Esophagus muscularis mucosa (tissue), 4 donors: ENCODE measurements around the gene VEGFC. TPM values are rescaled to one million over a fixed set of nuclear protein-coding genes. Genes with fewer than 3 reads are reported as not detected.

Source experiments
- DNase-seq: peaks from one replicate; pipeline ENCODE4 v3.0.0-alpha.2; 2017; ENCODE audit errors: extremely low spot score
- H3K27ac ChIP-seq, 4 donors: fragments of 200-600 bp; sonication (generic); replicated peaks in 1 of 4; 1 replicate in 3 of 4; 2 replicates in 1 of 4; pipeline ENCODE4 v1.5.1; 2016 to 2019; ENCODE audit warnings: mild to moderate bottlenecking in 1 of 4
- H3K27me3 ChIP-seq, 4 donors: fragments of 200-600 bp; sonication (generic); one replicate each; pipeline versions ENCODE4 v1.5.1 to v1.6.0; 2016 to 2019
- H3K36me3 ChIP-seq, 4 donors: fragments of 200-600 bp; sonication (generic); one replicate each; pipeline ENCODE4 v1.5.1; 2016 to 2019
- H3K4me1 ChIP-seq, 4 donors: fragments of 200-600 bp; sonication (generic); one replicate each; pipeline ENCODE4 v1.5.1; 2016 to 2019
- H3K4me3 ChIP-seq, 4 donors: fragments of 200-600 bp; sonication (generic); 1 replicate in 2 of 4; 2 replicates in 2 of 4; pipeline ENCODE4 v1.5.1; 2016 to 2019; ENCODE audit warnings: mild to moderate bottlenecking in 4 of 4, moderate library complexity in 1 of 4
- H3K9me3 ChIP-seq, 4 donors: fragments of 200-600 bp; sonication (generic); 1 replicate in 3 of 4; 2 replicates in 1 of 4; pipeline ENCODE4 v1.5.1; 2016 to 2019
- EP300 ChIP-seq: sonication (generic); formaldehyde crosslinking; IDR thresholded peaks from one replicate; pipeline ENCODE4 v1.6.1; 2017; ENCODE audit warnings: antibody characterized with exemption
- POLR2A ChIP-seq: fragments of 450-650 bp; IDR thresholded peaks from one replicate; pipeline ENCODE4 v1.6.1; 2017; ENCODE audit warnings: antibody characterized with exemption, moderate library complexity, mild to moderate bottlenecking, low read depth
- POLR2AphosphoS5 ChIP-seq, 2 donors: sonication (generic); formaldehyde crosslinking; IDR thresholded peaks; one replicate each; pipeline ENCODE4 v1.6.1; 2017; ENCODE audit warnings: antibody characterized with exemption in 2 of 2
- WGBS: methylation state at CpG from one replicate; pipeline ENCODE4 v1.1.5; 2018; 5-methylcytosine and 5-hydroxymethylcytosine counted together
- intact Hi-C: fragments of 100-400 bp; cut with DNase I; formaldehyde crosslinking; loops from one replicate; pipeline ENCODE4 v1.15.1; 2023
- total RNA-seq, 4 donors: library from RNA; depleted of rRNA; stranded (reverse); fragments of >200 nt; gene quantifications; one replicate each; pipeline versions ENCODE4 v1.1.0 to v1.2.1, GENCODE V29; 2016
- TF ChIP-seq, protein P1 (sequence below), 3 experiments: fragments of 200-600 bp in 2 of 3; fragments of 450-650 bp in 1 of 3; sonication (generic) in 2 of 3; IDR thresholded peaks; one replicate each; pipeline ENCODE4 v1.5.1; 2017 to 2019; ENCODE audit warnings: antibody characterized with exemption in 3 of 3, mild to moderate bottlenecking in 2 of 3, moderate library complexity in 1 of 3

The VEGFC gene
- total RNA-seq, 4 donors from 2014 or later = 4.2 to 10.3 (median 6.9) TPM

- Histone ChIP-seq H3K4me1 (peaks cover 0 to 10% (median 0%) of the 10 kb centered on the region in 4 donors), H3K27me3 (no peaks in the 10 kb centered on the region), H3K4me3 (no peak overlapping the region), H3K9me3 (no peaks in the 10 kb centered on the region), H3K27ac (no peak overlapping the region), H3K36me3 (no peaks in the 10 kb centered on the region)
- intact Hi-C loops = no loop called here
- TF ChIP-seq, protein P1, sequence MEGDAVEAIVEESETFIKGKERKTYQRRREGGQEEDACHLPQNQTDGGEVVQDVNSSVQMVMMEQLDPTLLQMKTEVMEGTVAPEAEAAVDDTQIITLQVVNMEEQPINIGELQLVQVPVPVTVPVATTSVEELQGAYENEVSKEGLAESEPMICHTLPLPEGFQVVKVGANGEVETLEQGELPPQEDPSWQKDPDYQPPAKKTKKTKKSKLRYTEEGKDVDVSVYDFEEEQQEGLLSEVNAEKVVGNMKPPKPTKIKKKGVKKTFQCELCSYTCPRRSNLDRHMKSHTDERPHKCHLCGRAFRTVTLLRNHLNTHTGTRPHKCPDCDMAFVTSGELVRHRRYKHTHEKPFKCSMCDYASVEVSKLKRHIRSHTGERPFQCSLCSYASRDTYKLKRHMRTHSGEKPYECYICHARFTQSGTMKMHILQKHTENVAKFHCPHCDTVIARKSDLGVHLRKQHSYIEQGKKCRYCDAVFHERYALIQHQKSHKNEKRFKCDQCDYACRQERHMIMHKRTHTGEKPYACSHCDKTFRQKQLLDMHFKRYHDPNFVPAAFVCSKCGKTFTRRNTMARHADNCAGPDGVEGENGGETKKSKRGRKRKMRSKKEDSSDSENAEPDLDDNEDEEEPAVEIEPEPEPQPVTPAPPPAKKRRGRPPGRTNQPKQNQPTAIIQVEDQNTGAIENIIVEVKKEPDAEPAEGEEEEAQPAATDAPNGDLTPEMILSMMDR (IDR thresholded peaks at IDR 0.05) = no peak
- TF ChIP-seq EP300 = no peak
- TF ChIP-seq POLR2A = no peak
- TF ChIP-seq POLR2AphosphoS5 (IDR thresholded peaks at IDR 0.05) = no peak
- DNase-seq = no peak
- WGBS = 94% methylated on average over 2 of the region's 2 CpGs
Observed at GRCh38 chr4:176755001-176755400, 37.7 kb downstream of the VEGFC start.

DNA sequence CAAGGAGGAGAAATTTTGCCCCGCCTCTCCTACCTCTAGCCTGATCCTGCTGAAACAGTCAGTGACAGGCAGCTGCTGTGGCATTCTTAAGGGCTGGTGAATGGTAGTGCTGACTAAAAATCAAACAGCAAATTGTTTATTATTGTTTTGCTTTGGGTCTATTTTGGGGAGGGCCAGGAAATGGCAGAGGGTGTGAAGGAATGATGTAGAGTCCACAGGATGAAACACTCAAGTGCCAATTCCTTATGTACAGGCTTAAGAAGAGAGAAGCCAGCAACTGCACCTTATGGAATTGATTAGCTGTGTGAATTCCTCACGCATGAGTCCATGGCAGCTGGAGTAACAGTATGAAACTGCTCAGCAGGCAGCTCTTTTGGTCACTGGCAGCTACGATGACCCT lies 39.7 kb downstream of the VEGFC start:
- WGBS = 78% methylated on average over 3 of the region's 3 CpGs
- DNase-seq = no peak
- H3K27ac ChIP-seq = no peak overlapping the region
- H3K4me1 ChIP-seq = peaks cover 0 to 10% (median 0%) of the 10 kb centered on the region in 4 donors
- intact Hi-C loops = no loop called here
- no peak overlapping the region for H3K4me3 ChIP-seq
- no peaks in the 10 kb centered on the region for H3K36me3 ChIP-seq
- no peaks in the 10 kb centered on the region for H3K9me3 ChIP-seq
- H3K27me3 ChIP-seq = no peaks in the 10 kb centered on the region
- TF ChIP-seq, protein P1 (IDR thresholded peaks at IDR 0.05) = no peak
- no peak for TF ChIP-seq POLR2A
- no peak for TF ChIP-seq POLR2AphosphoS5 (IDR thresholded peaks at IDR 0.05)
- TF ChIP-seq EP300 = no peak

- TF ChIP-seq POLR2AphosphoS5 (IDR thresholded peaks at IDR 0.05) = no peak
- no peak for TF ChIP-seq EP300
- TF ChIP-seq, protein P1 (IDR thresholded peaks at IDR 0.05) = no peak
- no peak for TF ChIP-seq POLR2A
- 86% methylated on average over 6 of the region's 6 CpGs for WGBS
- Histone ChIP-seq H3K9me3 (no peaks in the 10 kb centered on the region), H3K4me3 (no peak overlapping the region), H3K27me3 (no peaks in the 10 kb centered on the region), H3K36me3 (no peaks in the 10 kb centered on the region), H3K4me1 (peaks cover 0 to 10% (median 0%) of the 10 kb centered on the region in 4 donors), H3K27ac (no peak overlapping the region)
- DNase-seq = no peak
- intact Hi-C loops = no loop called here
Observed at GRCh38 chr4:176752191-176752749, 40.5 kb downstream of the VEGFC start.

DNA sequence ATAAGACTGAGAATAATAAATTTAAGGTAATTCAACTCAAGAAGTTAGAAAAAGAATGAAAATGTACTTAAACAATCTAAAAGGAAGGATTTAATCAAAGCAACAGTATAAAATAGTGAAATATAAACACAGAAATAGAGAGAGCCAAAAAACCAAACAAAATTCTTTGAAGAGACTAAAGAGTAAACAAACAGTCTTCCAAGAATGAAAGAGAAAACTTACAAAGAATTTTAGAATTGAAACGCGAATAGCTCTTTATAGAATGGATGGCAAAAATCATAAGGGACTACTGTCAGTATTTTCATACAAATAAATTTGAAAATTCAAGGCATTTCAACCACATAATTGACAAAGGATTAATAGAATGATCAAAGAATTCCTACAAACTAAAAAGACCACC lies 41.7 kb downstream of the VEGFC start:
- no peak for DNase-seq
- TF ChIP-seq, protein P1 (IDR thresholded peaks at IDR 0.05) = no peak
- TF ChIP-seq POLR2AphosphoS5 (IDR thresholded peaks at IDR 0.05) = no peak
- TF ChIP-seq POLR2A = no peak
- TF ChIP-seq EP300 = no peak
- H3K36me3 ChIP-seq = no peaks in the 10 kb centered on the region
- H3K9me3 ChIP-seq = no peaks in the 10 kb centered on the region
- 37% methylated on average over 2 of the region's 2 CpGs for WGBS
- H3K27me3 ChIP-seq = no peaks in the 10 kb centered on the region
- intact Hi-C loops = no loop called here
- no peak overlapping the region for H3K27ac ChIP-seq
- H3K4me1 ChIP-seq = peaks cover 0 to 10% (median 0%) of the 10 kb centered on the region in 4 donors
- no peak overlapping the region for H3K4me3 ChIP-seq

DNA sequence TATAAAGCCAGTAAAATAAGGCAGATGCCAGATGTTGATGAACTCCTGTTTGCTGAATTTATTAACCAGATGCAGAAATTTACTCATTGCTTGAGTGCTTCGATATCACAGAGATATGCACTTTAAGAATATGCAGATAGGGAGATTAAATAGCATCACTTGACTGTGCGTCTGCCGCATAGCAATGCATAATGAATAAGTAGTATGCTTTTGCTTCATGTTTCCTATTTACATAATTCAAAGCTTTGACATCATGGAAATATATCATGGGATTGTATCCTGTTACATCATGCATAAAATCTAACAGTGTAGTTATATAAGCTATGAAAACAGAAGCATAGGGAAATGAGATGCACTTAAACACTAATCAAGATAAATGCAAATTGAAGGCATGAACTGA lies 45.9 kb downstream of the VEGFC start:
- intact Hi-C loops = no loop called here
- H3K36me3 ChIP-seq = no peaks in the 10 kb centered on the region
- DNase-seq = no peak
- no peaks in the 10 kb centered on the region for H3K9me3 ChIP-seq
- TF ChIP-seq, protein P1 (IDR thresholded peaks at IDR 0.05) = no peak
- TF ChIP-seq POLR2A = no peak
- TF ChIP-seq EP300 = no peak
- TF ChIP-seq POLR2AphosphoS5 (IDR thresholded peaks at IDR 0.05) = no peak
- no peak overlapping the region for H3K4me3 ChIP-seq
- 89% methylated on average over 3 of the region's 3 CpGs for whole genome bisulfite sequencing
- no peaks in the 10 kb centered on the region for H3K27me3 ChIP-seq
- H3K4me1 ChIP-seq = peaks cover 0 to 14% (median 0%) of the 10 kb centered on the region in 4 donors
- H3K27ac ChIP-seq = no peak overlapping the region
